ENCODE measurements around the gene MVB12B.

The MVB12B gene

GRCh38 chr9:126331964-126332748 is 5.5 kb downstream of the MVB12B start:
- no peak for DNase-seq (ENCODE audit: low read depth)

- peak; percentile 21 for DNase-seq (ENCODE audit: low read depth)
Measured at GRCh38 chr9:126334721-126335621, 8.3 kb downstream of the MVB12B start.

GRCh38 chr9:126335837-126336735 is 9.5 kb downstream of the MVB12B start:
- no peak for DNase-seq (ENCODE audit: low read depth)

- DNase-seq (ENCODE audit: low read depth) = no peak
Measured at GRCh38 chr9:126336736-126337325, 10.2 kb downstream of the MVB12B start.

- DNase-seq (ENCODE audit: low read depth) = no peak
Measured at GRCh38 chr9:126337729-126338372, 11.2 kb downstream of the MVB12B start.

- no peak for DNase-seq (ENCODE audit: low read depth)
Measured at GRCh38 chr9:126338945-126339344, 12.3 kb downstream of the MVB12B start.

GRCh38 chr9:126341426-126341825 is 14.8 kb downstream of the MVB12B start:
- no peak for DNase-seq (ENCODE audit: low read depth)

GRCh38 chr9:126341902-126342301 is 15.3 kb downstream of the MVB12B start:
- DNase-seq (ENCODE audit: low read depth) = no peak

- DNase-seq (ENCODE audit: low read depth) = no peak
Measured at GRCh38 chr9:126342621-126343031, 16.0 kb downstream of the MVB12B start.

- DNase-seq (ENCODE audit: low read depth) = no peak
Measured at GRCh38 chr9:126343271-126343700, 16.7 kb downstream of the MVB12B start.

- DNase-seq (ENCODE audit: low read depth) = no peak
Measured at GRCh38 chr9:126346031-126346430, 19.4 kb downstream of the MVB12B start.

- DNase-seq (ENCODE audit: low read depth) = no peak
Measured at GRCh38 chr9:126347093-126347492, 20.5 kb downstream of the MVB12B start.

- DNase-seq (ENCODE audit: low read depth) = no peak
Measured at GRCh38 chr9:126347911-126348760, 21.5 kb downstream of the MVB12B start.

- no peak for DNase-seq (ENCODE audit: low read depth)
Measured at GRCh38 chr9:126348911-126349550, 22.4 kb downstream of the MVB12B start.

GRCh38 chr9:126354887-126355770 is 28.5 kb downstream of the MVB12B start:
- peak; percentile 4 for DNase-seq (ENCODE audit: low read depth)

- DNase-seq (ENCODE audit: low read depth) = no peak
Measured at GRCh38 chr9:126357074-126357473, 30.4 kb downstream of the MVB12B start.

GRCh38 chr9:126360073-126360472 is 33.4 kb downstream of the MVB12B start:
- DNase-seq (ENCODE audit: low read depth) = no peak

- DNase-seq (ENCODE audit: low read depth) = no peak
Measured at GRCh38 chr9:126361810-126362238, 35.2 kb downstream of the MVB12B start.

All from amniotic epithelial cell (primary cell).